GM19463 (cell line): ENCODE measurements around the gene TCAIM.

Experiments
- ATAC-seq: cut with Tn5 transposase; IDR thresholded peaks from one replicate; pipeline ENCODE4 v1.9.1; 2021; ENCODE audit warnings: mild to moderate bottlenecking, moderate library complexity; ENCODE audit not compliant: unreplicated experiment

TCAIM gene

DNA sequence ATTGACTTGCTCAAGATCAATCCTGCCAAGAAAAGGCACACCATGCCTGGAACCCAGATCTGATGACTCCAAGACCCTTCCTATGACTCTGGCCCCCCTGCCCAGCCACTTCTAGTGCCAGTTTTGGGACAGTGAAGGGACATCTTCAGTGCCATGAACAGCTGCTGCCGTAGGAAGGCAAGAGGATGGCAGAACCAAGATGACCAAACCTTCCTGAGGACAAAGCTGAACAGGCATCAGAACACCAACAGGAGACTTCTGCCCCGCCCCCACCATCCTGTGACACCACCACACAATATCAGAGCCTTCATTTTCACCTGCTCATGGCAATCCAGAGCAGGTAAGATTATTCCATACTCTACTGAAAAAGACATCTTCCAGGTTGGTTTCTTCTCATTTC is 105.9 kb downstream of the TCAIM start:
- no peak for ATAC-seq

- ATAC-seq, result no peak
Measured at GRCh38 chr3:44444896-44445691, 106.5 kb downstream of the TCAIM start.

- no peak for ATAC-seq
Measured at GRCh38 chr3:44445786-44446185, 107.2 kb downstream of the TCAIM start.

GRCh38 chr3:44446929-44447328 is 108.4 kb downstream of the TCAIM start:
- ATAC-seq, result no peak

DNA sequence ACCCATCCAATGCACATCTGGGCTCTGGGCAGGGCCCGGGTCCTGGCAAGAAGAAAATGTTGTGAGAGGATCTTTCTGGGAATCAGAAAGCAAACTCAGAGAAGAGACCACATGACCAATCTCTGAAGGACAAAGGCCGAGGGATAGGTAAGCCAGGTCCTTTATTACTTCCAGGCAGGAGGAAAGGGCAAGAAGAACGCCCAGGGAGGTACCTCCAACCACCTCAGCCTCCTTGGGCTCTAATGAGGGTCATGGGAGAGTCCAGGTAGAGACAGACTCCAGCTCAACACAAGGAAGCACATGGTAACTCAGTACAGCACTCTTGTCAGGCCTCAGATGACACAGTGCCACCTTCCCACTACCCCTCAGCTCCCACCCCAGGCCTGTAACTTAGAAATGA is 112.9 kb downstream of the TCAIM start:
- no peak for ATAC-seq

- no peak for ATAC-seq
Measured at GRCh38 chr3:44454258-44454657, 115.7 kb downstream of the TCAIM start.

GRCh38 chr3:44455318-44455717 is 116.8 kb downstream of the TCAIM start:
- ATAC-seq, result no peak
